ENCODE results near the gene METTL1. TPM values are rescaled to one million over a fixed set of nuclear protein-coding genes. Genes with fewer than 3 reads are reported as not detected.

METTL1 gene
- total and polyA plus RNA-seq, 9 of the 15 experiments (the other 6 are each of a cell fraction or from before 2014, with no cell fraction given), result 12.6 to 65.9 (median 39.2) TPM

GRCh38 chr12:57807285-57807684 lies 35.4 kb upstream of the METTL1 start:
- H3K9me1 ChIP-seq (ENCODE audit: control insufficient read depth, insufficient read depth, low read length), result peaks cover 3% of the 10 kb centered on the region
- intact Hi-C loops (cut with micrococcal nuclease) (no loop called here), in situ Hi-C loops (cut with MboI) (no loop called here)
- CTCF ChIA-PET (ENCODE audit: low intra/inter-chr PET ratio), result no interaction called here
- 68% methylated on average over 9 of the region's 9 CpGs for WGBS (ENCODE audit: insufficient coverage, low coverage, missing lambda C conversion rate)
- no peaks in the 10 kb centered on the region for H3K79me2 ChIP-seq (ENCODE audit: control insufficient read depth, insufficient read depth, low read length)
- H3K9ac ChIP-seq (ENCODE audit: insufficient read depth in 1 of 2, low read depth in 2 of 2, low read length in 2 of 2), result no peak overlapping the region; a peak in 1 of 4 replicates
- H3K9me3 ChIP-seq (replicated peaks; ENCODE audit: control insufficient read depth, insufficient read depth, low read depth, low read length), result no peaks in the 10 kb centered on the region
- no peaks in the 10 kb centered on the region for H4K20me1 ChIP-seq (replicated peaks; ENCODE audit: control insufficient read depth, insufficient read depth, low read length)
- H3K4me3 ChIP-seq, result no peak overlapping the region
- no peak overlapping the region for H3K27ac ChIP-seq (ENCODE audit: extremely low read depth, low read depth, low read length)
- H3K4me1 ChIP-seq (replicated peaks in 1 of 2; ENCODE audit: control insufficient read depth in 2 of 2, insufficient read depth in 2 of 2, low read length in 2 of 2), result peaks cover 5 to 10% of the 10 kb centered on the region in 2 experiments; a peak in 3 of 5 replicates
- POLR2A ChIA-PET, result no interaction called here
- H3K4me2 ChIP-seq (ENCODE audit: insufficient read depth, low read length), result no peak overlapping the region
- no peak for ATAC-seq
- BruUV-seq (replicated peaks), result no TSS peak
- H3K27me3 ChIP-seq (ENCODE audit: control insufficient read depth in 2 of 2, insufficient read depth in 2 of 2, low read length in 2 of 2), result no peaks in the 10 kb centered on the region
- DNase-seq (ENCODE audit: extremely low read depth in 1 of 4, low spot score in 3 of 4), result no peak
- H2AFZ ChIP-seq (ENCODE audit: low read depth, low read length), result no peak overlapping the region
- H3K36me3 ChIP-seq (ENCODE audit: control insufficient read depth, insufficient read depth, low read length), result peaks cover 16% of the 10 kb centered on the region; the same call in 2 of the 3 replicates
- FAIRE-seq, result no peak
- TF ChIP-seq DPF2 (IDR thresholded peaks at IDR 0.05) (no peak), TCF3 (CRISPR knock-in tag; IDR thresholded peaks at IDR 0.05) (no peak), MXI1 (IDR thresholded peaks at IDR 0.05; ENCODE audit: low read depth, low read length) (no peak), ETS2 (tag; IDR thresholded peaks at IDR 0.05; ENCODE audit: borderline replicate concordance, poor library complexity, severe bottlenecking) (no peak), BRF2 (IDR thresholded peaks at IDR 0.05; ENCODE audit: borderline replicate concordance, insufficient read depth, insufficient read length) (no peak), ZFP30 (CRISPR knock-in tag; IDR thresholded peaks at IDR 0.05; ENCODE audit: borderline replicate concordance) (no peak), HEY1 (CRISPR knock-in tag; IDR thresholded peaks at IDR 0.05; ENCODE audit: borderline replicate concordance) (no peak), TAL1 (IDR thresholded peaks at IDR 0.05) (no peak), NR2C1 (IDR thresholded peaks at IDR 0.05) (no peak), NR2C1 (tag; IDR thresholded peaks at IDR 0.05) (no peak), ESRRB (CRISPR knock-in tag; IDR thresholded peaks at IDR 0.05; ENCODE audit: borderline replicate concordance) (no peak), NONO (IDR thresholded peaks at IDR 0.05; ENCODE audit: low read depth in 2 of 2, low read length in 1 of 2) (no peak), HDGF (IDR thresholded peaks at IDR 0.05) (no peak), E4F1 (CRISPR knock-in tag; IDR thresholded peaks at IDR 0.05; ENCODE audit: borderline replicate concordance) (no peak), FOXJ2 (tag; IDR thresholded peaks at IDR 0.05) (no peak), ZNF445 (CRISPR knock-in tag; IDR thresholded peaks at IDR 0.05; ENCODE audit: low read depth) (no peak), YY1 (IDR thresholded peaks at IDR 0.05; ENCODE audit: borderline replicate concordance in 1 of 3, control insufficient read depth in 1 of 3, extremely low read depth in 1 of 3, insufficient read depth in 3 of 3, insufficient read length in 1 of 3, insufficient replicate concordance in 2 of 3, low read depth in 1 of 3, low read length in 2 of 3) (no peak), PYGO2 (tag; IDR thresholded peaks at IDR 0.05) (no peak)
- TF ChIP-seq, protein P1, sequence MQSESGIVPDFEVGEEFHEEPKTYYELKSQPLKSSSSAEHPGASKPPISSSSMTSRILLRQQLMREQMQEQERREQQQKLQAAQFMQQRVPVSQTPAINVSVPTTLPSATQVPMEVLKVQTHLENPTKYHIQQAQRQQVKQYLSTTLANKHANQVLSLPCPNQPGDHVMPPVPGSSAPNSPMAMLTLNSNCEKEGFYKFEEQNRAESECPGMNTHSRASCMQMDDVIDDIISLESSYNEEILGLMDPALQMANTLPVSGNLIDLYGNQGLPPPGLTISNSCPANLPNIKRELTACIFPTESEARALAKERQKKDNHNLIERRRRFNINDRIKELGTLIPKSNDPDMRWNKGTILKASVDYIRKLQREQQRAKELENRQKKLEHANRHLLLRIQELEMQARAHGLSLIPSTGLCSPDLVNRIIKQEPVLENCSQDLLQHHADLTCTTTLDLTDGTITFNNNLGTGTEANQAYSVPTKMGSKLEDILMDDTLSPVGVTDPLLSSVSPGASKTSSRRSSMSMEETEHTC (IDR thresholded peaks at IDR 0.05), result no peak

Measured in K562 (cell line).